ENCODE data around the gene DRGX. TPM values are rescaled to one million over a fixed set of nuclear protein-coding genes. Genes with fewer than 3 reads are reported as not detected.

DRGX gene
- total and polyA plus RNA-seq, 2 of the 13 experiments (the other 11 are each of a cell fraction or from before 2014, with no cell fraction given) = not detected

GRCh38 chr10:49350846-49351532 is 44.9 kb downstream of the DRGX start:
- in situ Hi-C loops (cut with HindIII; ENCODE audit: extremely low pct_ligation_motif_present, low pct_unique_long_range_greater_than_20kb) = no loop called here

More at GRCh38 chr10:49350846-49351532, 44.9 kb downstream of the DRGX start:
- no peak for ATAC-seq
- Histone ChIP-seq H3K4me3 (replicated peaks in 1 of 3; ENCODE audit: insufficient read depth in 1 of 3, low read depth in 2 of 3, low read length in 3 of 3) (no peak overlapping the region), H3K9me3 (ENCODE audit: low read length) (no peaks in the 10 kb centered on the region), H2AFZ (ENCODE audit: low read length) (no peak overlapping the region), H3K36me3 (replicated peaks in 1 of 2; ENCODE audit: control insufficient read depth in 1 of 2, insufficient read depth in 2 of 2, low read length in 2 of 2) (no peaks in the 10 kb centered on the region), H3K4me1 (ENCODE audit: insufficient read depth, low read length) (no peaks in the 10 kb centered on the region), H3K9ac (ENCODE audit: insufficient read depth, low read depth, low read length) (no peak overlapping the region), H3K27ac (ENCODE audit: extremely low read length, insufficient read depth, low read length) (no peak overlapping the region), H3K27me3 (ENCODE audit: control insufficient read depth in 1 of 2, insufficient read depth in 2 of 2, low read length in 2 of 2) (no peaks in the 10 kb centered on the region), H3K4me2 (ENCODE audit: low read depth, low read length) (no peak overlapping the region), H3K79me2 (ENCODE audit: insufficient read depth, low read length) (no peaks in the 10 kb centered on the region), H4K20me1 (ENCODE audit: insufficient read depth, low read length) (no peaks in the 10 kb centered on the region)
- CTCF ChIA-PET (ENCODE audit: low intra/inter-chr PET ratio, low total read pairs) = no interaction called here
- no TSS peak for BruUV-seq (replicated peaks)
- no peak for DNase-seq (ENCODE audit: low spot score)
- WGBS (ENCODE audit: low lambda C conversion rate) = 20% methylated on average over 4 of the region's 4 CpGs
- no peak for FAIRE-seq
- no peak for TF ChIP-seq FOXK2 (IDR thresholded peaks at IDR 0.05)
- no peak for TF ChIP-seq ZFP37 (CRISPR knock-in tag; IDR thresholded peaks at IDR 0.05; ENCODE audit: borderline replicate concordance)
- TF ChIP-seq, protein P1, sequence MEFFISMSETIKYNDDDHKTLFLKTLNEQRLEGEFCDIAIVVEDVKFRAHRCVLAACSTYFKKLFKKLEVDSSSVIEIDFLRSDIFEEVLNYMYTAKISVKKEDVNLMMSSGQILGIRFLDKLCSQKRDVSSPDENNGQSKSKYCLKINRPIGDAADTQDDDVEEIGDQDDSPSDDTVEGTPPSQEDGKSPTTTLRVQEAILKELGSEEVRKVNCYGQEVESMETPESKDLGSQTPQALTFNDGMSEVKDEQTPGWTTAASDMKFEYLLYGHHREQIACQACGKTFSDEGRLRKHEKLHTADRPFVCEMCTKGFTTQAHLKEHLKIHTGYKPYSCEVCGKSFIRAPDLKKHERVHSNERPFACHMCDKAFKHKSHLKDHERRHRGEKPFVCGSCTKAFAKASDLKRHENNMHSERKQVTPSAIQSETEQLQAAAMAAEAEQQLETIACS (CRISPR knock-in tag; IDR thresholded peaks at IDR 0.05) = no peak
- no peak for TF ChIP-seq EED (CRISPR knock-in tag; IDR thresholded peaks at IDR 0.05)
- no peak for TF ChIP-seq ZNF83 (CRISPR knock-in tag; IDR thresholded peaks at IDR 0.05; ENCODE audit: borderline replicate concordance)
- TF ChIP-seq ZNF292 (CRISPR knock-in tag; IDR thresholded peaks at IDR 0.05; ENCODE audit: borderline replicate concordance, low read depth) = no peak
- no peak for TF ChIP-seq SALL1 (CRISPR knock-in tag; IDR thresholded peaks at IDR 0.05)
- TF ChIP-seq, protein P2, sequence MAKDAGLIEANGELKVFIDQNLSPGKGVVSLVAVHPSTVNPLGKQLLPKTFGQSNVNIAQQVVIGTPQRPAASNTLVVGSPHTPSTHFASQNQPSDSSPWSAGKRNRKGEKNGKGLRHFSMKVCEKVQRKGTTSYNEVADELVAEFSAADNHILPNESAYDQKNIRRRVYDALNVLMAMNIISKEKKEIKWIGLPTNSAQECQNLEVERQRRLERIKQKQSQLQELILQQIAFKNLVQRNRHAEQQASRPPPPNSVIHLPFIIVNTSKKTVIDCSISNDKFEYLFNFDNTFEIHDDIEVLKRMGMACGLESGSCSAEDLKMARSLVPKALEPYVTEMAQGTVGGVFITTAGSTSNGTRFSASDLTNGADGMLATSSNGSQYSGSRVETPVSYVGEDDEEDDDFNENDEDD (CRISPR knock-in tag; IDR thresholded peaks at IDR 0.05; ENCODE audit: borderline replicate concordance) = no peak
- TF ChIP-seq, protein P3, sequence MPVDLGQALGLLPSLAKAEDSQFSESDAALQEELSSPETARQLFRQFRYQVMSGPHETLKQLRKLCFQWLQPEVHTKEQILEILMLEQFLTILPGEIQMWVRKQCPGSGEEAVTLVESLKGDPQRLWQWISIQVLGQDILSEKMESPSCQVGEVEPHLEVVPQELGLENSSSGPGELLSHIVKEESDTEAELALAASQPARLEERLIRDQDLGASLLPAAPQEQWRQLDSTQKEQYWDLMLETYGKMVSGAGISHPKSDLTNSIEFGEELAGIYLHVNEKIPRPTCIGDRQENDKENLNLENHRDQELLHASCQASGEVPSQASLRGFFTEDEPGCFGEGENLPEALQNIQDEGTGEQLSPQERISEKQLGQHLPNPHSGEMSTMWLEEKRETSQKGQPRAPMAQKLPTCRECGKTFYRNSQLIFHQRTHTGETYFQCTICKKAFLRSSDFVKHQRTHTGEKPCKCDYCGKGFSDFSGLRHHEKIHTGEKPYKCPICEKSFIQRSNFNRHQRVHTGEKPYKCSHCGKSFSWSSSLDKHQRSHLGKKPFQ (CRISPR knock-in tag; IDR thresholded peaks at IDR 0.05; ENCODE audit: insufficient replicate concordance) = no peak
- TF ChIP-seq THAP7 (CRISPR knock-in tag; IDR thresholded peaks at IDR 0.05) = no peak
- no peak for TF ChIP-seq ZNF7 (CRISPR knock-in tag; IDR thresholded peaks at IDR 0.05)
- TF ChIP-seq KAT8 (CRISPR knock-in tag; IDR thresholded peaks at IDR 0.05) = no peak
- no peak for TF ChIP-seq NRL (CRISPR knock-in tag; IDR thresholded peaks at IDR 0.05; ENCODE audit: borderline replicate concordance)
- no peak for TF ChIP-seq ZNF326 (CRISPR knock-in tag; IDR thresholded peaks at IDR 0.05; ENCODE audit: borderline replicate concordance)
- no peak for TF ChIP-seq ZFP62 (CRISPR knock-in tag; IDR thresholded peaks at IDR 0.05)
- TF ChIP-seq NCOA5 (CRISPR knock-in tag; IDR thresholded peaks at IDR 0.05) = no peak
- intact Hi-C loops (cut with micrococcal nuclease; ENCODE audit: unreplicated experiment) = no loop called here
- POLR2A ChIA-PET = no interaction called here

All from HepG2 (cell line).